HepG2 (cell line): ENCODE data around the gene CLTA. TPM values are rescaled to one million over a fixed set of nuclear protein-coding genes. Genes with fewer than 3 reads are reported as not detected.

Experiments
- ATAC-seq: fragments of 200-7000 bp; cut with Tn5 transposase; 3 replicates; pipeline ENCODE4 v1.9.1; 2020; ENCODE audit warnings: mild to moderate bottlenecking, moderate library complexity
- BruUV-seq: library from RNA; stranded (reverse); fragments of 400-500 nt; replicated peaks from 2 replicates; lab custom pipeline; 2021; lab: Mats Ljungman, UMichigan
- CTCF ChIA-PET: fragments of 300-600 bp; formaldehyde crosslinking; extraction: SDS; loops from one replicate; lab custom pipeline; 2021; ENCODE audit warnings: low total read pairs, inconsistent platforms, low intra/inter-chr PET ratio; lab: Yijun Ruan, JAX
- POLR2A ChIA-PET: fragments of 350-600 bp; sonication (Branson Sonifier 250); formaldehyde crosslinking; loops from one replicate; lab custom pipeline; 2020; ENCODE audit warnings: antibody characterized with exemption, inconsistent platforms; lab: Yijun Ruan, JAX
- DNase-seq: peaks from one replicate; pipeline ENCODE4 v3.0.0-alpha.2; 2015; ENCODE audit warnings: low spot score
- FAIRE-seq: peaks from 3 replicates; lab custom pipeline; 2011; peaks lifted over from hg19 to GRCh38; lab: Jason Lieb, UNC
- H2AFZ ChIP-seq: one replicate; pipeline ENCODE4 v1.6.1; 2011; ENCODE audit warnings: low read length, inconsistent platforms
- H3K27ac ChIP-seq: fragments of 300-600 bp; 3 replicates; pipeline ENCODE4 v1.8.0; 2011; ENCODE audit warnings: mixed run types, mild to moderate bottlenecking, mixed read lengths, low read length, inconsistent platforms; ENCODE audit not compliant: insufficient read depth; ENCODE audit errors: extremely low read length
- H3K27me3 ChIP-seq, 2 experiments: fragments of 200-600 bp in 1 of 2; 2 replicates in 1 of 2; 3 replicates in 1 of 2; pipeline versions ENCODE4 v1.6.0 to v1.8.0; 2011; ENCODE audit warnings: low read length in 2 of 2, mild to moderate bottlenecking in 2 of 2, moderate library complexity in 2 of 2, inconsistent platforms in 1 of 2; ENCODE audit not compliant: insufficient read depth in 2 of 2, control insufficient read depth in 1 of 2
- H3K36me3 ChIP-seq, 2 experiments: fragments of 200-600 bp in 1 of 2; replicated peaks in 1 of 2; 2 replicates in 1 of 2; 3 replicates in 1 of 2; pipeline versions ENCODE4 v1.5.1 to v1.8.0; 2011; ENCODE audit warnings: low read length in 2 of 2, inconsistent platforms in 1 of 2; ENCODE audit not compliant: insufficient read depth in 2 of 2, control insufficient read depth in 1 of 2
- H3K4me1 ChIP-seq: 2 replicates; pipeline ENCODE4 v1.5.1; 2012; ENCODE audit warnings: low read length, inconsistent platforms; ENCODE audit not compliant: insufficient read depth
- H3K4me2 ChIP-seq: 2 replicates; pipeline ENCODE4 v1.6.0; 2011; ENCODE audit warnings: low read depth, low read length, inconsistent platforms
- H3K4me3 ChIP-seq, 3 experiments: fragments of 200-600 bp in 1 of 3; sonication (generic), shearing (Covaris generic) in 1 of 3; replicated peaks in 1 of 3; 2 replicates each; pipeline ENCODE4 v1.5.1; 2011 to 2016; ENCODE audit warnings: low read length in 3 of 3, inconsistent platforms in 2 of 3, low read depth in 2 of 3, mild to moderate bottlenecking in 2 of 3, control low read depth in 1 of 3, mixed read lengths in 1 of 3; ENCODE audit not compliant: insufficient read depth in 1 of 3
- H3K79me2 ChIP-seq: one replicate; pipeline ENCODE4 v1.6.1; 2011; ENCODE audit warnings: low read length, inconsistent platforms; ENCODE audit not compliant: insufficient read depth
- H3K9ac ChIP-seq: 2 replicates; pipeline ENCODE4 v1.6.0; 2011; ENCODE audit warnings: mild to moderate bottlenecking, low read depth, low read length, inconsistent platforms; ENCODE audit not compliant: insufficient read depth
- H3K9me3 ChIP-seq: 2 replicates; pipeline ENCODE4 v1.5.1; 2012; ENCODE audit warnings: mild to moderate bottlenecking, low read length
- H4K20me1 ChIP-seq: 2 replicates; pipeline ENCODE4 v1.6.0; 2011; ENCODE audit warnings: inconsistent platforms, mild to moderate bottlenecking, low read length, moderate library complexity; ENCODE audit not compliant: insufficient read depth
- CCDC6 ChIP-seq: sonication (generic); formaldehyde crosslinking; IDR thresholded peaks from 2 replicates; pipeline ENCODE4 v1.8.1; 2022; ENCODE audit warnings: mild to moderate bottlenecking, missing genetic modification reagents, moderate library complexity
- MTF2 ChIP-seq: sonication (generic); formaldehyde crosslinking; IDR thresholded peaks from 2 replicates; pipeline ENCODE4 v1.5.0; 2020; ENCODE audit warnings: missing genetic modification reagents, borderline replicate concordance
- NKX3-1 ChIP-seq: sonication (generic); formaldehyde crosslinking; IDR thresholded peaks from 2 replicates; pipeline ENCODE4 v1.5.0; 2020; ENCODE audit warnings: missing genetic modification reagents
- RXRB ChIP-seq: IDR thresholded peaks from 2 replicates; pipeline ENCODE4 v1.6.1; 2016; ENCODE audit warnings: borderline replicate concordance, missing genetic modification reagents, missing compliant biosample characterization
- SMC3 ChIP-seq: IDR thresholded peaks from 2 replicates; pipeline ENCODE4 v1.6.1; 2011; ENCODE audit warnings: low read length, improper control_type of control experiment
- SNAI1 ChIP-seq: sonication (generic); formaldehyde crosslinking; IDR thresholded peaks from 2 replicates; pipeline ENCODE4 v1.5.0; 2020; ENCODE audit warnings: mild to moderate bottlenecking, missing genetic modification reagents, borderline replicate concordance
- ZNF124 ChIP-seq: sonication (generic); formaldehyde crosslinking; IDR thresholded peaks from 2 replicates; pipeline ENCODE4 v1.4.0; 2020; ENCODE audit warnings: missing genetic modification reagents
- ZNF232 ChIP-seq: sonication (generic); formaldehyde crosslinking; IDR thresholded peaks from 2 replicates; pipeline ENCODE4 v1.4.0; 2020; ENCODE audit warnings: missing genetic modification reagents, borderline replicate concordance
- ZNF337 ChIP-seq: sonication (generic); formaldehyde crosslinking; IDR thresholded peaks from 2 replicates; pipeline ENCODE4 v1.5.1; 2020; ENCODE audit warnings: missing genetic modification reagents, low read depth, mild to moderate bottlenecking, borderline replicate concordance
- ZNF512 ChIP-seq: sonication (generic); formaldehyde crosslinking; IDR thresholded peaks from 2 replicates; pipeline ENCODE4 v1.4.0; 2020; ENCODE audit warnings: mild to moderate bottlenecking, missing genetic modification reagents
- ZNF724P ChIP-seq: sonication (generic); formaldehyde crosslinking; IDR thresholded peaks from 2 replicates; pipeline ENCODE4 v1.8.0; 2022; ENCODE audit warnings: missing genetic modification reagents, borderline replicate concordance
- ZNF839 ChIP-seq: sonication (generic); formaldehyde crosslinking; IDR thresholded peaks from 2 replicates; pipeline ENCODE4 v1.4.0; 2020; ENCODE audit warnings: missing genetic modification reagents, mild to moderate bottlenecking, borderline replicate concordance
- WGBS: methylation state at CpG from one replicate; pipeline ENCODE4 v1.1.6; 2017; ENCODE audit warnings: low lambda C conversion rate; 5-methylcytosine and 5-hydroxymethylcytosine counted together
- in situ Hi-C: cut with HindIII; loops from 2 replicates; pipeline ENCODE4 v1.10.0; 2017; ENCODE audit warnings: low pct_unique_long_range_greater_than_20kb; ENCODE audit not compliant: extremely low pct_ligation_motif_present
- intact Hi-C: fragments of 100-400 bp; cut with micrococcal nuclease; formaldehyde crosslinking; loops from one replicate; pipeline ENCODE4 v1.10.0; 2022; ENCODE audit not compliant: unreplicated experiment
- polyA plus RNA-seq, 8 experiments: library from polyadenylated mRNA; depleted of rRNA in 3 of 8; stranded (reverse) in 7 of 8; unstranded in 1 of 8; fragments of >200 nt; fragmentation: Illumina TruSeq in 4 of 8; extraction: Trizol in 4 of 8; gene quantifications; 2 replicates each; pipeline versions ENCODE4 v1.2.1 to v1.2.3, GENCODE V29; 2011 to 2016; ENCODE audit warnings: low read depth in 4 of 8, missing spikeins in 1 of 8, mixed read lengths in 1 of 8; ENCODE audit not compliant: insufficient read depth in 1 of 8
- total RNA-seq, 5 experiments: library from RNA; depleted of rRNA; stranded (reverse); fragments of >200 nt; fragmentation: Illumina TruSeq; extraction: Trizol; gene quantifications; 2 replicates each; pipeline ENCODE4 v1.2.3, GENCODE V29; 2016; ENCODE audit warnings: low read depth in 1 of 5
- TF ChIP-seq, protein P1 (sequence below): sonication (generic); formaldehyde crosslinking; IDR thresholded peaks from 2 replicates; pipeline ENCODE4 v1.8.0; 2022; ENCODE audit warnings: mild to moderate bottlenecking, missing genetic modification reagents

The CLTA gene
- total and polyA plus RNA-seq, 2 of the 13 experiments (the other 11 are each of a cell fraction or from before 2014, with no cell fraction given): 143 to 222 TPM

DNA sequence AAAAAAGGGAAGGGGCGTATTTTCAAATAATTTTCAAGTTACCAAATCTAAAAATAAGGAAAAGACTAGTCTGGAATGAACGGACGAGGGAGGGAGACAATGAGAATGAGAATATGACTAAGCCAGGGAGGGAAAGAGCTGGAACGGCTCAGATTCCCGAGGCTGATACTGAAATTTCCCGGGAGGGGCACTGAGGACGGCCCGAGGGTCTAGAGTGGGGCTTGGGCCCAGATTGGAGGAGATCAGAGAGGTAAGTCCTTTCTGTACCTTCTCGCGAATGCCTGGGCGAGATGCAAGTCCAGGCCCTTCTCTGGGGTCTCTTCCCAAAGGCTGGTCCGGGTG, 24.9 kb upstream of the CLTA start:
- POLR2A ChIA-PET: no interaction called here
- H3K4me3 ChIP-seq: no peak overlapping the region
- no peak for FAIRE-seq
- H3K27ac ChIP-seq: no peak overlapping the region
- peaks cover 4 to 34% of the 10 kb centered on the region in 2 experiments; a peak in 4 of 5 replicates for H3K27me3 ChIP-seq
- DNase-seq: no peak
- intact Hi-C loops (loop anchor here (1.0 to 5.0 kb wide), 3 partner anchors 62 to 208 kb away; partner anchors contain the start of gene OR2S2), in situ Hi-C loops (loop anchor here (5.0 kb wide), 1 partner anchor 63 kb away; no protein-coding TSS in a partner anchor)
- CTCF ChIA-PET: interaction anchor here (0.6 to 3.8 kb wide), 4 partner anchors 63 to 211 kb away, joined by 3 to 40 read pairs (median 8); no protein-coding TSS in a partner anchor
- H3K4me2 ChIP-seq: no peak overlapping the region
- H3K36me3 ChIP-seq: no peaks in the 10 kb centered on the region
- H3K9ac ChIP-seq: no peak overlapping the region
- no peak for TF ChIP-seq ZNF839 (CRISPR knock-in tag)
- no peak for TF ChIP-seq ZNF124 (CRISPR knock-in tag)
- no peak for TF ChIP-seq SMC3
- TF ChIP-seq RXRB (CRISPR knock-in tag): no peak
- no peak for TF ChIP-seq SNAI1 (CRISPR knock-in tag)
- TF ChIP-seq ZNF337 (CRISPR knock-in tag): no peak
- TF ChIP-seq ZNF232 (CRISPR knock-in tag): no peak
- TF ChIP-seq, protein P1, sequence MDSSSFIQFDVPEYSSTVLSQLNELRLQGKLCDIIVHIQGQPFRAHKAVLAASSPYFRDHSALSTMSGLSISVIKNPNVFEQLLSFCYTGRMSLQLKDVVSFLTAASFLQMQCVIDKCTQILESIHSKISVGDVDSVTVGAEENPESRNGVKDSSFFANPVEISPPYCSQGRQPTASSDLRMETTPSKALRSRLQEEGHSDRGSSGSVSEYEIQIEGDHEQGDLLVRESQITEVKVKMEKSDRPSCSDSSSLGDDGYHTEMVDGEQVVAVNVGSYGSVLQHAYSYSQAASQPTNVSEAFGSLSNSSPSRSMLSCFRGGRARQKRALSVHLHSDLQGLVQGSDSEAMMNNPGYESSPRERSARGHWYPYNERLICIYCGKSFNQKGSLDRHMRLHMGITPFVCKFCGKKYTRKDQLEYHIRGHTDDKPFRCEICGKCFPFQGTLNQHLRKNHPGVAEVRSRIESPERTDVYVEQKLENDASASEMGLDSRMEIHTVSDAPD (CRISPR knock-in tag): no peak
- TF ChIP-seq ZNF724P (CRISPR knock-in tag): no peak
- no peak for TF ChIP-seq CCDC6
- TF ChIP-seq ZNF512 (CRISPR knock-in tag): no peak
- TF ChIP-seq MTF2 (CRISPR knock-in tag): no peak
- TF ChIP-seq NKX3-1 (CRISPR knock-in tag): no peak
- 20% methylated on average over 9 of the region's 12 CpGs for WGBS
- H4K20me1 ChIP-seq: no peaks in the 10 kb centered on the region
- H3K79me2 ChIP-seq: no peaks in the 10 kb centered on the region
- no peak overlapping the region for H2AFZ ChIP-seq
- ATAC-seq: no peak
- no TSS peak for BruUV-seq
- no peaks in the 10 kb centered on the region for H3K9me3 ChIP-seq
- H3K4me1 ChIP-seq: peaks cover 9% of the 10 kb centered on the region; the same call in 1 of the 2 replicates
